ENCODE results near the gene MRPL44. TPM values are rescaled to one million over a fixed set of nuclear protein-coding genes. Genes with fewer than 3 reads are reported as not detected.

MRPL44 gene
- total and polyA plus RNA-seq, 2 of the 8 experiments (the other 6 are each of a cell fraction or from before 2014, with no cell fraction given) = 32.0 to 53.2 TPM

- no peak overlapping the region for H4K8ac ChIP-seq (ENCODE audit: extremely low read depth, insufficient read depth, low read length)
- no peak for FAIRE-seq
- H3K4me3 ChIP-seq (ENCODE audit: extremely low read depth in 1 of 4, insufficient read depth in 2 of 4, low read depth in 3 of 4, low read length in 4 of 4) = no peak overlapping the region
- no peak overlapping the region for H2AFZ ChIP-seq (ENCODE audit: low read length)
- H3K27ac ChIP-seq (ENCODE audit: low read depth, low read length) = no peak overlapping the region
- H3K36me3 ChIP-seq (ENCODE audit: control insufficient read depth in 2 of 4, insufficient read depth in 4 of 4, low read length in 3 of 4) = peaks cover 0 to 17% (median 2%) of the 10 kb centered on the region in 4 experiments; a peak in 4 of 8 replicates
- ChIA-PET POLR2A (ENCODE audit: partially characterized antibody) (no interaction called here), CTCF (ENCODE audit: partially characterized antibody) (interaction anchor here (1.0 to 1.4 kb wide), 2 partner anchors 9 to 16 kb away, joined by 4 read pairs; no protein-coding TSS in a partner anchor)
- peaks cover 13% of the 10 kb centered on the region for H3K79me1 ChIP-seq (ENCODE audit: low read depth, low read length)
- H2AK5ac ChIP-seq (ENCODE audit: low read depth, low read length) = no peak overlapping the region
- no peak for DNase-seq (ENCODE audit: low read depth in 1 of 2, low spot score in 2 of 2)
- H3K9me3 ChIP-seq (ENCODE audit: insufficient read depth in 2 of 2, low read depth in 1 of 2, low read length in 1 of 2) = no peaks in the 10 kb centered on the region
- no peak overlapping the region for H3K4me2 ChIP-seq (ENCODE audit: insufficient read depth in 1 of 2, low read depth in 2 of 2, low read length in 2 of 2)
- no peak overlapping the region for H3K56ac ChIP-seq (replicated peaks; ENCODE audit: insufficient read length, low read depth, low read length)
- no peak overlapping the region for H4K91ac ChIP-seq (replicated peaks; ENCODE audit: insufficient read length, low read length)
- no peak overlapping the region for H2BK12ac ChIP-seq (ENCODE audit: low read depth, low read length)
- no peak overlapping the region for H2BK20ac ChIP-seq (ENCODE audit: low read length)
- H3K14ac ChIP-seq (ENCODE audit: insufficient read length) = no peak overlapping the region
- H3K4me1 ChIP-seq (replicated peaks in 1 of 4; ENCODE audit: control insufficient read depth in 3 of 4, insufficient read depth in 4 of 4, low read length in 3 of 4) = peaks cover 0 to 5% (median 0%) of the 10 kb centered on the region in 4 experiments; a peak in 2 of 7 replicates
- H3K27me3 ChIP-seq (replicated peaks in 1 of 4; ENCODE audit: control insufficient read depth in 3 of 4, extremely low read depth in 1 of 4, insufficient read depth in 3 of 4, low read length in 3 of 4) = no peaks in the 10 kb centered on the region
- no peaks in the 10 kb centered on the region for H3K23me2 ChIP-seq (ENCODE audit: low read depth, low read length)
- no peak overlapping the region for H3K4ac ChIP-seq (replicated peaks; ENCODE audit: insufficient read length, low read depth, low read length)
- H2BK5ac ChIP-seq (ENCODE audit: low read depth, low read length) = no peak overlapping the region
- H3K23ac ChIP-seq (ENCODE audit: insufficient read length) = no peak overlapping the region
- H4K20me1 ChIP-seq (replicated peaks in 1 of 2; ENCODE audit: control insufficient read depth in 1 of 2, insufficient read depth in 2 of 2, low read length in 2 of 2) = peaks cover 7 to 14% of the 10 kb centered on the region in 2 experiments
- WGBS, 2 experiments (ENCODE audit: extremely low coverage in 1 of 2, insufficient coverage in 1 of 2, insufficient read length in 1 of 2, insufficient replicate concordance in 2 of 2, low coverage in 1 of 2, low lambda C conversion rate in 2 of 2, missing lambda C conversion rate in 1 of 2) = 90% methylated on average over 4 of the region's 4 CpGs; no CpG with 5 or more reads in 1 of the 2 experiments
- no peak for TF ChIP-seq RNF2 (IDR thresholded peaks at IDR 0.05; ENCODE audit: borderline replicate concordance, low read depth, low read length, missing control alignments, poor library complexity, severe bottlenecking)
- no peak for TF ChIP-seq SP1 (IDR thresholded peaks at IDR 0.05; ENCODE audit: low read depth, low read length)
- TF ChIP-seq POU5F1 (IDR thresholded peaks at IDR 0.05; ENCODE audit: low read depth, low read length) = no peak
- no peak for TF ChIP-seq RAD21 (IDR thresholded peaks at IDR 0.05 in 1 of 2, conservative IDR thresholded peaks at IDR 0.05 in 1 of 2; ENCODE audit: low read depth in 2 of 2, low read length in 2 of 2)
- no peak overlapping the region for H3K9ac ChIP-seq (replicated peaks in 1 of 4; ENCODE audit: extremely low read depth in 1 of 4, low read depth in 3 of 4, low read length in 3 of 4)
- H3K18ac ChIP-seq (ENCODE audit: extremely low read depth, low read length) = no peak overlapping the region
- H3K79me2 ChIP-seq (ENCODE audit: control insufficient read depth in 1 of 2, insufficient read depth in 2 of 2, low read length in 2 of 2) = peaks cover 14 to 64% of the 10 kb centered on the region in 2 experiments
- no peak overlapping the region for H2BK120ac ChIP-seq (replicated peaks; ENCODE audit: low read depth, low read length)
- H2BK15ac ChIP-seq (ENCODE audit: low read length) = no peak overlapping the region
- no peak overlapping the region for H4K5ac ChIP-seq (ENCODE audit: insufficient read length, low read depth, low read length)
Observed at GRCh38 chr2:223920109-223920508, 37.2 kb upstream of the MRPL44 start.

All from H1 (cell line).